ENCODE measurements around the gene MAB21L4. TPM values are rescaled to one million over a fixed set of nuclear protein-coding genes. Genes with fewer than 3 reads are reported as not detected.

The MAB21L4 gene
- not detected for total RNA-seq

DNA sequence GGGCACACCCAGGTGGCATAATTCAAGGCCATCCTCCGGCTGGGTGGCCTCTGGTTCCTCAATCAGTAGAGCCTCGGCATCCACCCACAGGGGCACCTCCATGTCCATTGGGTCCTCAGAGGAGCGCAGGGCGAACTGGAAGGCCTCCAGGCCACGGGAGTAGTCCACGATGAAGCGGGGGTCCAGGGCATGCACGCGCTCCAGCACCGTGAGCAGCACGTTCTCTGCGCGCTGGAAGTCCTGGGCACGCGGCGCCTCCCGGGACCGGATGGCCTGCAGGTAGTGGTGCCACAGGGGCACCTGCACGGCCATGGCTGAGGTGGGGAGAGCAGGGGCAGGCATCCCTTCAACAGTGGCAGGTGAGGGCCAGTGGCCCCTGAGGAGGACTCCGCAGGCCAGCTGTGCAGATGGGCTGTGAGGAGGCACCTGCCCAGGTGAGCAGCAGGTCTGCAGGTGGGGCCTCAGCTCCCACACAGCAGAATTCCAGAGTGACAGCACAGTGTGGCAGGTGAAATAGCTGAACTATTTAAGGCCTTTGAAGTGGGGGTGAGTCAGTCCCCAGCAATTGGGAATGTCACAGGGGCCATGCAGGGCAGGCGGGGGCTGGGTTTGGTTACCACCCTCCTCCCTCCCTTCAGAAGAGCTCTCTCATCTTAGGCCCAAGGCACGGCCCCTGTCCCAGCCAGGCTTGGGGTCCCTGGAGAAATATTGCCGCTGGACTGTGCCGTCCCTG, at the start of gene MAB21L4:
Gene MAB21L4, minus strand, starts transcription at position 501 of the 733 bp plus-strand sequence. Its CDS starts 159 bp downstream, at position 342.

GRCh38 chr2:240906141-240906910, 10.4 kb upstream of the MAB21L4 start, which contains the start of gene CROCC2:
Gene CROCC2, plus strand, starts transcription at chr2:240906336. Its CDS starts 178 bp downstream, at chr2:240906514.

DNA sequence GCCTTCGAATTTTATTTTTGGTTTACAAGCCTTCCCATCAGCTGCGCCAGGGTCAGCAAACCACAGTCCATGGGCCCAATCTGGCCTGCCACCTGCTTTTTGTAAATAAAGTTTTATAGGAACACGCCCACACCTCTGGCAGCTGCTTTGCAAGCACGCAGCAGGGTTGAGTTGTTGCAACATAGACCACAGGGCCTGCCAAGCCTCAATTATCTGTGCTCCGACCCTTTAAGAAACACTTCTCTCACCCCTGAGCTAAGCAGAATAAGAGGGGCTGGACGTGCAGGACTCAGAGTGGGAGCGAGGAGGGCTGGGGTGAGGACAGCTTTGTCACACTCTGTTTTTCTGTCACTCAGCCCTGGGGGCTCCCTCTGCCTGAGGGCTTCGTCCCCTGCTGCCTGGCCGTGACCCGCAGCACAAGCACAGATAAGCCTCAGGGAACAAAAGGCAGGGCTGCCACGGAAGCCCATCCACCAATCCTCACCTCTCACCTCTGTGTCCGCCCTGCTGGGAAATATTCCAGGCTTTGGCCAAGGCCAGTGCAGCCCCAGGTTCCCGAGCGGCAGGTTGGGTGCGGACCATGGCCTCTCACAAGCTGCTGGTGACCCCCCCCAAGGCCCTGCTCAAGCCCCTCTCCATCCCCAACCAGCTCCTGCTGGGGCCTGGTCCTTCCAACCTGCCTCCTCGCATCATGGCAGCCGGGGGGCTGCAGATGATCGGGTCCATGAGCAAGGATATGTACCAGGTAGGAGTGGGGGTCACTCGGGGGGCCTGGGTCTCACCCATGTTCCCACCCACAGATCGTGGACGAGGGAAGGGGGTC, 27.5 kb downstream of the MAB21L4 start, which contains the start of gene AGXT:
Gene AGXT, plus strand, starts transcription at position 539 of the 823 bp plus-strand sequence. Its CDS starts 42 bp downstream, at position 581.

Other genes with a start within 250 kb of the MAB21L4 start
- gene AQP12B, start 213.3 kb downstream of the MAB21L4 start, total RNA-seq = not detected
- not detected for gene AQP12A, start 204.3 kb downstream of the MAB21L4 start, total RNA-seq
- gene KIF1A, start 75.9 kb downstream of the MAB21L4 start, total RNA-seq = 300 TPM
- gene AGXT, start 27.3 kb downstream of the MAB21L4 start, total RNA-seq = not detected
- gene CROCC2, start 10.2 kb upstream of the MAB21L4 start, total RNA-seq = under 0.01 TPM
- 5.6 TPM for gene SNED1, start 102.5 kb upstream of the MAB21L4 start, total RNA-seq
- 70.4 TPM for gene MTERF4, start 206.1 kb upstream of the MAB21L4 start, total RNA-seq